GDM1 (cell line): ENCODE results near the gene LSAMP.
"Not testable (repeated sequence)": the region's sequence is repeated elsewhere in the genome, so short reads cannot be mapped to it uniquely, and the experiment has no call there.

Experiments
- DNase-seq: peaks from one replicate; lab custom pipeline; 2025; lab: John Stamatoyannopoulos, UW

The LSAMP gene

DNA sequence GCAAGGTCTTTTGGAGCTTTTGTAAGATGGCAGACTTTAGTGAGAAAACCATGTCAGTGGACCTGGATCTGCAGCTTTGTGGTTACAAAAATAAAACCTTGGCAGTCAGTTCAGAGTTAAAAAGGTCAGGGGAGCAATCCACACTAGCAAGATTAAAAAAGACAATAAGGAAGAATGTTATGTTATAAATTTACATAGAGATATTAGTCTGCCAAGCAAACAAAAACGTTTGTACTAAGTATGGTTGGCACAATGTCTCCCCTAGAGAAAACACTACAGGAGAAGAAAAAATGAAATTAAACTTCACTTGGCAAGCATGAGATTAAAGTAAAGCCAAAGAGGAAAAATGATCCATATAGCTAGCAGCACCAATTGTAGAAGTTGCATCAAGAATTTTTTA, 205.0 kb downstream of the LSAMP start:
- DNase-seq, result no peak

DNA sequence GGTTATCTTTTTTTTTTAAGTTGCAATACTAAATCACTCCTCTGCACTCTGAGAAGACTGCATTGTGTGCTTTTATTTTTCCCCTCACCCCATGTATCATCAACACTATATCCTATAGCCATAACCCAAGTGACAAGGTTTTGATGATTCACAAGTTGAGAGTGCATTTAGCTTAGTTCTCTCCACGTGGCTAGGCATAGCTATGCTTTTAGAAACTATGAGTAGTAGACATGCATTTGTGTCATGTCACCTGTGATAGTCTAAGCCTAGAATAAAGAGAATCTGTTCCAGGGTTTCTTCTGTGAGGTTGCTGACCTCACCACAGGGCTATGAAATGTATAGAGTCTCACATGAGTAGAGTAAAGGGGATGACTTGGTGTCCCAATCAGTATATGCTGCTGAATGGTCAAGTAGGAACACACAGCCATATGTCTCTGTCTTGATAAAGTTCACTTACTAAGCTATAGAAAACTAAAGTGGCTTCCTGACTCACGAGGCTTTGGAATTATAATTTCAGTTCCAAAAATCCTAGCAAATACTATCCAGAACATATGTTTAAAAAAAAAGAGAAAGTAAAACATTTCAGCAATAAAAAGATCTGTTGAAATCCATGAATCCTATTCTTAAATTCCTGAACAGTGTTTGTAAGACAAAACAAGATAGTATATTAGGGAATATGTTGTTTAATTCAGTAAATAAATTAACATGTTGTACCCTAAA, 206.3 kb downstream of the LSAMP start:
- DNase-seq, result no peak

- DNase-seq, result no peak
Observed at GRCh38 chr3:116233711-116234357, 211.5 kb downstream of the LSAMP start.

- no peak for DNase-seq
Observed at GRCh38 chr3:116230431-116231020, 214.8 kb downstream of the LSAMP start.

DNA sequence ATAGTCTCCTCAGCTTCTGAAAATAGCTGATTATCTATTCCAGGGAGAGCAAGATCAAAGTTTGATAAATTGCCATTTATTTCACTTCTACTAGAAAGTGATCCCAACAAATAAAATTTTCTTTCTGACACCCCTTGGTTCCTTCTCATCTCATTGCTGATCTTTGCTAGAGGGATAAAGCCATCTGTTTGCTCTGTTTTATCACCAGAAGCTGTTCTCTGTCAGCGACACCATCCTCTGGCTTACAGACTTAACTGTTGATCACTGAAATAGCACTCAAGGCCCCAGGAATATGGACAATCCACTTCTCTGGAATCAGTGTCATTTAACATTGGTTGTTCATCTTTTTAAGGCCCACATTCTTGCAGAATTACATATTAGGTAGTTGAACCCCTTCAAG, 219.0 kb downstream of the LSAMP start:
- DNase-seq, result no peak

DNA sequence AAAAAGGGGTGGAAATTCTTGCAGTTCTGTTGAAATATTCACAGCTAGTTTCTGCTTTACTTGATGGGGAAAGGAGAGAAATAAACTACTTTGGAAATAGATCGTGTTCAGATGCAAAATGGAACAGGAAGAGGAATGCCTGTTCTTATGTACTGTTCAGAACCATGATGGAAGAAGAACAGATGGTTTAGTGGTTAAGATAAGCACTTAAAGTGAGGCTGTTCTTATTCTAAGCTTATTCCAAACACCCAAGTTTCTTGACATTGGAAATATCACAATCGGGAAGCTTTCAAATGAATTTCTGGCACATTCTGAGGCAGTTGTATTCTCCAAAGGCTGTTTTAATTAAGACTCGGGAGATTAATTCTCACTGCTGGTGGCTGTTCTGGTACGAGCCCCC, 228.5 kb downstream of the LSAMP start:
- DNase-seq, result no peak

DNA sequence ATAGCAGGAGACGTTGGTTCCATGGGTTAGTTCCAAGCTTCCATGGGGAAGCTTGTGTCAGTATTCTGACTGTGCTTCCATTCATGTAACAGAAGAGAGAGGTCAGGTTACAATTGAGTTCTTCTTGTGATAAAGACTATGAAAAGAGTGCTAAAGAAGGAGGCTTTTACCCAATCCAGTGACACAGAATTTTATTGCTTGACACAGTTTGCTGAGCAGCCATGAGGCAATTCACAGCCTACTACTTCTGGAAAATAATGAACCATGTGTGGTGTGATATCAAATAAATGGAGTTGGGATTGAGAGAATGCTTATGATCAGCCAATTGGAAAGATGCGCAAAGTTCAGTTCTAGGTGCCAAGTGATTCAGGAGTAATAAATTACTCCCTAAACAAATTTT, 233.4 kb downstream of the LSAMP start:
- DNase-seq, result no peak

DNA sequence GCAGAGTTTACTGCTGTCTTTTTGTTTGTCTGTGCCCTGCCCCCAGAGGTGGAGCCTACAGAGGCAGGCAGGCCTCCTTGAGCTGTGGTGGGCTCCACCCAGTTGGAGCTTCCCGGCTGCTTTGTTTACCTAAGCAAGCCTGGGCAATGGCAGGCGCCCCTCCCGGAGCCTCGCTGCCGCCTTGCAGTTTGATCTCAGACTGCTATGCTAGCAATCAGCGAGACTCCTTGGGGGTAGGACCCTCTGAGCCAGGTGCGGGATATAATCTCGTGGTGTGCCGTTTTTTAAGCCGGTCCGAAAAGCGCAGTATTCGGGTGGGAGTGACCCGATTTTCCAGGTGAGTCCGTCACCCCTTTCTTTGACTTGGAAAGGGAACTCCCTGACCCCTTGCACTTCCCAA, 236.5 kb downstream of the LSAMP start:
- not testable (repeated sequence) for DNase-seq

DNA sequence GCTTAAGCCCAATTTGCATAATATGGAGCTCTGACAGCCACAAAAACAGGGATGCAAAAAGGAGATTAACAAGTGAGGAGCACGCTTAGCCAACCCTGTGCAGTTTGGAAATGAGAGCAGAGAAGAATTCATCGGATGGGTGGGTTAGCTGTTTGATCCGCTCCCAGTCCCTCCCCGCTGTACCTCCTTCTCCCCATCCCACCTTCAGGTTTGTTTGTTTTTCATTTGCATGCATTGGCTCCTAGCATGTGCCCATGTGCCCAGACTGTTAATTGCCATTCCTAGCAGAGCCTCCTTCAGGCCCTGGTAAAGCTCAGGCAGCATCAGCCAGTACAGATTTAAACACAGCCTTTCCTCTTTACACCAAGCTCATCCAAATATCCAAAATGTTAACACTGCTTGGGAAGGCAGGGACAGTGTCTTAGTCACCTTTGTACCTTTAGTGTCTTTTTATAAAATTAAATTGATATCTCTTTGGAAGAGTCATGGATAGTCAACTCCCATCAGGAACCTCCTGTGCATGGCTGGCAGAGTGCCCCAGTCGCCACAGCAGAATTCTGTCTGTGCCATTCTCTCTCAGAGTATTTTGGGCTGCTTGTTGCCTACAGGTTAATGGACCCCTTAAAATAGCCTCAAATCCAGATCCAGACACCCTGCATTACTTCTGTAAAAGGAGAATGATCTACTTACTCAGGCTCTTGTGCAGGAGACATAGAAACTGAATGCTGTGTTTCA, 244.2 kb downstream of the LSAMP start:
- no peak for DNase-seq

DNA sequence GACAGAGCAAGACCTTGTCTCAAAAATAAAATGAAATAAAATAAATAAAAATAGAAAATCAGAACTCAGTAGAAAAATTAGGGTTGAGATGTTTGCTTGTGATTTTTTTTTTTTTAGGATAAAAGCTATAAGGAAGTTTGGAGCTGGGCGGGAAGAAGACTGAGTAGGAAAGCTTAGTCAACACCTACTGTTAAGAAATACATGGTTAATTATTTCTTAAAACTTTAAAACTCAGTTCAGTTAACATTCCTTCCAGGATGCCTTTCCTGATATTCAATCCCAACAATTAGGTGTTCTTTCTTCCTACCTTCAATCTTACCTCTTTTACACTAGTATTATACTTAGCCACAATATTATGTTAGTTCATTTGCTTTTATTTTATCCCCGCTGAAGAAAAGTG, 246.2 kb downstream of the LSAMP start:
- DNase-seq, result no peak

DNA sequence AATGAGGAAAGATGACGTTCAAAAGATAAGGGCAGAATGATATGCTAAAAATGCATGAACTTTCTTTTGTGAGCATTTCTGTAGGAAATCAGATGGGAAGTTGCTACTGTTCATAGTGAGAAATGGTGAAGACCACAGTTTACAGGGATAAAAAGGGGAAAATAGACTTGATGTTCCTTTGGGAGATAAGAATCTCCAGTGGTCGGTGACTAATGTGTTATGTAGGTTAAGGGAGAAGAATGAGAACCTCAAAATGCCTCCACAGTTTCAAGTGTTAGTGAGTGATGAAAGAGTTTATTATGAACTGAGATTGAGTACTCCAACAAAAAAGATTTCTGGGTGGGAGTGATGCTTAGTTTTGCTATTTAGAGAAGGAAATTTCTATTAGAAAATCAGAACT, 247.2 kb downstream of the LSAMP start:
- DNase-seq, result no peak

- no peak for DNase-seq
Observed at GRCh38 chr3:116192464-116192863, 252.8 kb downstream of the LSAMP start.

DNA sequence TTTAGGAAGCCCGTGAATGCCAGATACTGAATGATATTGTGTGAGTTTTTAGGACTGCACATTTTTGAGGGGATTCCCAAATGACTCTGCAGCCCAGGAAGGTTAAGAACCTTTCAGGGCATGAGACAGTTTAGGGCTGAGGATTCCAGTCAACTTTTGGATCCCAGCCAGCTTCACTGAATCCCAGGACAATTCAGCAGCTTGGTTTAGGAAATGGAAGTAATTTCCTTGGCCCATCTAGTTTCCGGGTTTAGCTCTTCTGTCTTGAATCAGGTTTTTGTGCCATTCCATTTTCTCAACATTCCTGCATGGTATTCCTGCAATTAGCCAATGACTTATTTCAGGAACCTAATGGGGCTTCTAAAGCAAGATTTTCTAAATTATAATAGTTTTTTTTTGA, 253.9 kb downstream of the LSAMP start:
- DNase-seq, result no peak

- DNase-seq, result no peak
Observed at GRCh38 chr3:116190095-116190494, 255.2 kb downstream of the LSAMP start.

DNA sequence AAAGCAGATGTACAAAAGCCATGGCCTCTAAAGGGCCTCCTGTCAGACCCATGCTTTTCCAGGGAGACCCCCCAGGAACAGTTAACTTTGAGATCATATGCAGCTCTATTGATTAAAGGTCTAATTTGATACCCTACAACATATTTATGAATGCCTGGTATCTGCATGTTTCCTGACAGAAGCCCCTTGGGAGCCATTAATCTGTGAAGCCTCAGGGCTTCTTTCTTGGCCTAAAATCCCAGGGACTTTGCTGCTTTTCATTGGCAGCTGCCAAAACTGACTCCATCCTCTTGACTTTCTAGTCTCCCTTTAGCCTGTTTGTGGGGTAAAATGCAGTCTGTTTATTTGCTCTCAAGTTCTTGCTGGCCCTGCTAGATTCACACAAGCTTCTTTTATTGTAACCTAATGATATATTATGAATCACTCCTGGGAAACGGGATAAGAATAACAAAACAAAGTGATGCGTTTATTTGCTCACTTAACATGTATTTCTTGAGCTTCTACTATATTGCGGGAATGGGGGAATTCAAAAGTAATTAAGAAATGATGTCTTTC, 257.0 kb downstream of the LSAMP start:
- DNase-seq, result no peak

DNA sequence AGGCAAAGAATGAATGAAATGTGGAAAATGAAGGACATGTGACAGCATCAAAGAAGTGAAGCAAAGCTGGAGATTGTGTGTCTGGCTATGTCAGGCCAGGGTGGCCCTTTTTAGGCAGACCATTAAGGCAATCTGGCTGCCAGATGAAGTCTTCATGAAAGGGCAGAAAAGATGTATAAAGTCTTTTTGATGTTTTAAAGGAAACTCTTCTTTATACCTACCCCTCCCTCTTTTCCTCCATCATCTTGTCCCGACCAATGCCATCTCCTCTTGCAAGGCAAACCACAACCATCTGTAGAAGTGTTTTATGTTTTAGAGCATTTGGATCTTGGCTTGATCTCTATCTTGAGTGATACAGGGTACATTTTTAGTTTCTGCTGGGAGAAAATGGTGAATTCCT, 259.2 kb downstream of the LSAMP start:
- no peak for DNase-seq

DNA sequence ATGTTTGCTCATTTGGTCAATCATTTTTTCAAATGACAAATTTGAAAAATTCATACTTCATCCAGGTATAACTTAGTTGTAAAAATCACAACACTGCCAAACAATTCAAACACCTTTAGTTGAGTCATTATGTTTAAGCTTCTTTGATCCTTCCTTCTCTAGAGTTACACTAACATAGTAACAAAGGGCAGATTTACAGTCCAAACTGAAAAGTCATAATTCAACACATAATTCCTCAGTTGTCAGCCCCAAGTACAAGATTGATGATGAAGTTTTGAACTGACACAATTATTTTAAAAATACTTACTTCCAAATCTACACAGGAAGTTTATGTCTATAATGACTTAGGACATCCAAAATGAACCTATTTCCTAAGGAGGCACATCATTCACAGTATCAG, 264.1 kb downstream of the LSAMP start:
- no peak for DNase-seq

- no peak for DNase-seq
Observed at GRCh38 chr3:116179091-116179490, 266.2 kb downstream of the LSAMP start.

DNA sequence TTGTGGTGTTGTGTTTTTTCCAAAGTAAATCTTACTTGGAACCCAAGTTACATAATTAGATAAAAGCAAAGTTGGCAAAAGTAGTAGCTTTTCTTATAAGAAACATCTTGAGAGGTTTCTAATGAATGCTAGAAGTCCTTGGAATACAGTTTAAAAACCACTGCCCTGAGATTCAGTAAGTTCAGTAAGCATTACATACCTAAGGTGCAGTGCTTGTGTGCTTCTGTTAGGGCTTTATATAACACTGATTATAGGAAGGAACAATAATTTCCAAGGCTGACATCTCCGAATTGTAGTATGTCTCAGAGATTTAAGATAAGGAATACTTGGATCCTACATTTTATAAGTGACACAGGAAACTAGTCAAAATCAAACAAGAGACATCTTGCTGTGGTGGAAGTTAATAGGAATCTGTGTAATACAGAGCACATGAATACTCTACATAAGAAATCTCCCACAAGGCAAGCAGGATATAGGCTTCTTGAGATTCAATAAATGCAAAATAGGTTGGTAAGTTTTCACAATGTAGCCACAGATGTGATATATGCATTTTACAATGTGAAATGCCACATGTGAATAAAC, 268.2 kb downstream of the LSAMP start:
- DNase-seq, result no peak

GRCh38 chr3:116166121-116166520, 279.2 kb downstream of the LSAMP start:
- DNase-seq, result no peak

DNA sequence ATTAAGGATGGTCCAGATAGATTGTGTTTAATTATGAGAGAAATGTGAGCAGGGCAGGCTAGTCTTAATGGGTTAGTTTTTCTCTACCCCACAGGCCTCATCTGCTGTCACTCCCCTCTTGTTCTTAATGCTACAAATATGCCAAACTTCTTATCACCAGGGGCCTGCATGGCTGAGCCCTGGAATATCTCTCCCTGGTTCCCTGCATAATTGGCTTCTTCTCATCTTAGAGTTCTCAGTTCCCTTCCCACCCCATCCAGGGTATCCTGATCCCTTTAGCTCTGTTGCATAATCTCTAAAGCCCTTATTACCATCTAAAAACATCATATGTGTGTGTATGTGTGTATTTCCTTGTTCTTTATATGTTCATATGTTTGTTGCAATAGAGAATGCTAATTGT, 279.6 kb downstream of the LSAMP start:
- DNase-seq, result no peak

GRCh38 chr3:116165135-116165534, 280.2 kb downstream of the LSAMP start:
- no peak for DNase-seq
